Transverse colon (tissue), 4 donors: ENCODE results near the gene BUD13.

Experiments used
- EP300 ChIP-seq: sonication (generic); formaldehyde crosslinking; IDR thresholded peaks from one replicate; pipeline ENCODE4 v1.6.1; 2017; ENCODE audit warnings: antibody characterized with exemption, low read depth
- POLR2A ChIP-seq: fragments of 450-650 bp; IDR thresholded peaks from one replicate; pipeline ENCODE4 v1.6.1; 2016; ENCODE audit warnings: antibody characterized with exemption, mild to moderate bottlenecking, moderate library complexity
- POLR2AphosphoS5 ChIP-seq, 3 donors: sonication (generic); formaldehyde crosslinking; IDR thresholded peaks; one replicate each; pipeline ENCODE4 v1.6.1; 2016; ENCODE audit warnings: antibody characterized with exemption in 3 of 3
- TF ChIP-seq, protein P1 (sequence below), 5 experiments: fragments of 200-600 bp in 3 of 5; fragments of 450-650 bp in 2 of 5; sonication (generic) in 3 of 5; IDR thresholded peaks; 1 replicate in 2 of 5; 2 replicates in 3 of 5; pipeline ENCODE4 v1.5.1; 2016 to 2017; ENCODE audit warnings: antibody characterized with exemption in 5 of 5, inconsistent platforms in 3 of 5, mild to moderate bottlenecking in 2 of 5, moderate library complexity in 1 of 5

- TF ChIP-seq POLR2AphosphoS5 (IDR thresholded peaks at IDR 0.05) (no peak), POLR2A (no peak), EP300 (no peak)
- TF ChIP-seq, protein P1, sequence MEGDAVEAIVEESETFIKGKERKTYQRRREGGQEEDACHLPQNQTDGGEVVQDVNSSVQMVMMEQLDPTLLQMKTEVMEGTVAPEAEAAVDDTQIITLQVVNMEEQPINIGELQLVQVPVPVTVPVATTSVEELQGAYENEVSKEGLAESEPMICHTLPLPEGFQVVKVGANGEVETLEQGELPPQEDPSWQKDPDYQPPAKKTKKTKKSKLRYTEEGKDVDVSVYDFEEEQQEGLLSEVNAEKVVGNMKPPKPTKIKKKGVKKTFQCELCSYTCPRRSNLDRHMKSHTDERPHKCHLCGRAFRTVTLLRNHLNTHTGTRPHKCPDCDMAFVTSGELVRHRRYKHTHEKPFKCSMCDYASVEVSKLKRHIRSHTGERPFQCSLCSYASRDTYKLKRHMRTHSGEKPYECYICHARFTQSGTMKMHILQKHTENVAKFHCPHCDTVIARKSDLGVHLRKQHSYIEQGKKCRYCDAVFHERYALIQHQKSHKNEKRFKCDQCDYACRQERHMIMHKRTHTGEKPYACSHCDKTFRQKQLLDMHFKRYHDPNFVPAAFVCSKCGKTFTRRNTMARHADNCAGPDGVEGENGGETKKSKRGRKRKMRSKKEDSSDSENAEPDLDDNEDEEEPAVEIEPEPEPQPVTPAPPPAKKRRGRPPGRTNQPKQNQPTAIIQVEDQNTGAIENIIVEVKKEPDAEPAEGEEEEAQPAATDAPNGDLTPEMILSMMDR (IDR thresholded peaks at IDR 0.05), result no peak
Observed at GRCh38 chr11:116812109-116812508, 39.3 kb upstream of the BUD13 start.
